ENCODE results near the gene FANCC. TPM values are rescaled to one million over a fixed set of nuclear protein-coding genes. Genes with fewer than 3 reads are reported as not detected.

FANCC gene
- polyA plus RNA-seq, 12 donors: 12.3 to 21.9 (median 16.5) TPM; not detected in 1

Other genes with a start within 250 kb of the FANCC start
- gene PTCH1, start 199.3 kb upstream of the FANCC start, polyA plus RNA-seq (ENCODE audit: insufficient read length in 12 of 12): 100 to 1,000 TPM in 1 of 12 donors, 10 to 100 TPM in 4, 1 to 10 TPM in 6, not detected in 1; 5.2 to 141 (median 8.8) TPM